WI38 (cell line): Measurements from ENCODE around the gene FGF8.

Experiments used
- H3K4me3 ChIP-seq: 2 replicates; pipeline ENCODE4 v1.5.1; 2011; ENCODE audit warnings: low read depth, mild to moderate bottlenecking, control low read depth, low read length
- TF ChIP-seq, protein P1 (sequence below): IDR thresholded peaks from 2 replicates; pipeline ENCODE4 v1.5.1; 2012; ENCODE audit warnings: low read depth, mild to moderate bottlenecking, control low read depth, low read length

FGF8 gene

GRCh38 chr10:101744267-101744666 is 31.6 kb downstream of the FGF8 start:
- TF ChIP-seq, protein P1, sequence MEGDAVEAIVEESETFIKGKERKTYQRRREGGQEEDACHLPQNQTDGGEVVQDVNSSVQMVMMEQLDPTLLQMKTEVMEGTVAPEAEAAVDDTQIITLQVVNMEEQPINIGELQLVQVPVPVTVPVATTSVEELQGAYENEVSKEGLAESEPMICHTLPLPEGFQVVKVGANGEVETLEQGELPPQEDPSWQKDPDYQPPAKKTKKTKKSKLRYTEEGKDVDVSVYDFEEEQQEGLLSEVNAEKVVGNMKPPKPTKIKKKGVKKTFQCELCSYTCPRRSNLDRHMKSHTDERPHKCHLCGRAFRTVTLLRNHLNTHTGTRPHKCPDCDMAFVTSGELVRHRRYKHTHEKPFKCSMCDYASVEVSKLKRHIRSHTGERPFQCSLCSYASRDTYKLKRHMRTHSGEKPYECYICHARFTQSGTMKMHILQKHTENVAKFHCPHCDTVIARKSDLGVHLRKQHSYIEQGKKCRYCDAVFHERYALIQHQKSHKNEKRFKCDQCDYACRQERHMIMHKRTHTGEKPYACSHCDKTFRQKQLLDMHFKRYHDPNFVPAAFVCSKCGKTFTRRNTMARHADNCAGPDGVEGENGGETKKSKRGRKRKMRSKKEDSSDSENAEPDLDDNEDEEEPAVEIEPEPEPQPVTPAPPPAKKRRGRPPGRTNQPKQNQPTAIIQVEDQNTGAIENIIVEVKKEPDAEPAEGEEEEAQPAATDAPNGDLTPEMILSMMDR, result no peak

DNA sequence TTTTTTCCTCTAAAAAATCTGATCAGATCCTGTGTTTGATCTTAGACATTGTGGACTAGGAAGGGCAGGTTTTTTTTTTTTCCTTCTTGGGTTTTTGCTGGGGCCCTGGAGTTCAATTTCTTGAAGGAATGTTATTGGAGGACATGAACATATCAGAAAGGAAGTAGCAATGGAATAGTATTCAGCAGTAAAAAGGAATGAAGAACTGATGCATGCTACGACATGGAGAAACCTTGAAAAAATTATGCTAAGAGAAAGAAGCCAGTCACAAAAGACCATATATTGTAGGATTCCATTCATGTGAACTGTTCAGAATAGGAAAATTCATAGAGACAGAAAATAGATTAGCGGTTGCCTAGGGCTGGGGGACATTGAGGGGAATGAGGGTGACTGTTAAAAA is 34.0 kb downstream of the FGF8 start:
- TF ChIP-seq, protein P1, result no peak
- no peak overlapping the region for H3K4me3 ChIP-seq

More at GRCh38 chr10:101744267-101744666, 31.6 kb downstream of the FGF8 start:
- no peak overlapping the region for H3K4me3 ChIP-seq

- H3K4me3 ChIP-seq, result no peak overlapping the region
Measured at GRCh38 chr10:101736666-101737065, 39.2 kb downstream of the FGF8 start.

DNA sequence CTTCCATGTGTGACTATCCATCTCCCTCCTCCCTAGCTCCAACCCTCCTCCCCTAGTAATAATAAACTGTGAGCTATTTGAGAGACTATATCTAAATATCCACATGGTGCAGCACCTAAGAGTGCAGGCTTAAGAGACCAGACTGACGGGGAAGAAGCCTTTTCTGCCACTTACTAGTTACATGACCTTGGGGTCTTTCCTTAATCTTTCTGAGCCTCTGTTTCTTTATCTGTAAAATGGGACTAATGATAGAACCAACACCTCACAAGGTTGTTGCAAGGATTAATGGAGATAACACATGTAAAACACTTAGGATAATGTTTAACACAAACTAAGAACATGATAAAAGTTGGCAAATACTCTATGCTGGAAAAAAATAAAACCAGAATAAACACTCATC is 43.8 kb downstream of the FGF8 start:
- H3K4me3 ChIP-seq, result no peak overlapping the region
- TF ChIP-seq, protein P1, result no peak

More at GRCh38 chr10:101736666-101737065, 39.2 kb downstream of the FGF8 start:
- TF ChIP-seq, protein P1, result no peak

- TF ChIP-seq, protein P1, result no peak
- H3K4me3 ChIP-seq, result no peak overlapping the region
Measured at GRCh38 chr10:101726115-101726387, 49.9 kb downstream of the FGF8 start.

DNA sequence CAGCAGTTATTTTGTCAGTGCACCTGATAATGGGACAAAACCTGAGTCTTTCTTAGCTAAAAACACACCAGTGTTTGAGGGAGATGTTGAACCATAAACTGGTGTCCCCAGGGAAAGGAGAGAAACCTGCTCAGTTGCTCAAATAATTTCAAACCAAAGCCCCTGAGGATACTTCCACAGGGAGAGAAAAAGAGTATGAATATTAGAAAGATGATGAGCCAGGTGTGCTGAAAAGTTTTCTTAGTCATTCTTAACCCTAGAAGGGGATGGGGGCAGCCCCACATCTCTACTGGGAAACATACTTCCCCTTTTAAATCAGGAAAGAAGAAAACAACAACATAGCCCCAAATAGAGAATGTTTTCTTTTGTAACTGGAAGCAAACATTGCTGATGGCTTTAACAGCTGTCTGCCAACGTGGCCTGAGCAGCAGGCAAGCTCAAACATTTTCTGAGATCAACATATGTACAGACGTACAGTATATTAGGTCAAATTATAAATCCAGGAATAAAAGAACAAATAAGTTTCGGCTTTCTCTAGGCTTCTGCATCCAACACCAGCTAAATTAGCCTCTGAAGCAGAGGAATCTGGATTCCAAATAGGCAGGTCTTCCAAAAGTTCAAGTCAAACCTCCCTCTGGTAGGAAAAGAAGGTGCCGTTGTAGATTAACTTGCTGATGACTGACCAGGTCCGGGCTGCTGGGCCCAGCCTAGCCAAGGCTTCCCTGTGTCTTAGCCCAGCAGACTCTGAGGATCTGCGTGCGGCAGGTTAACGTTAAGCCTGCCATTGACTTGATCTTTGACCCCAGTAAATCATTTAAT is 50.4 kb downstream of the FGF8 start:
- TF ChIP-seq, protein P1, result no peak
- no peak overlapping the region for H3K4me3 ChIP-seq

DNA sequence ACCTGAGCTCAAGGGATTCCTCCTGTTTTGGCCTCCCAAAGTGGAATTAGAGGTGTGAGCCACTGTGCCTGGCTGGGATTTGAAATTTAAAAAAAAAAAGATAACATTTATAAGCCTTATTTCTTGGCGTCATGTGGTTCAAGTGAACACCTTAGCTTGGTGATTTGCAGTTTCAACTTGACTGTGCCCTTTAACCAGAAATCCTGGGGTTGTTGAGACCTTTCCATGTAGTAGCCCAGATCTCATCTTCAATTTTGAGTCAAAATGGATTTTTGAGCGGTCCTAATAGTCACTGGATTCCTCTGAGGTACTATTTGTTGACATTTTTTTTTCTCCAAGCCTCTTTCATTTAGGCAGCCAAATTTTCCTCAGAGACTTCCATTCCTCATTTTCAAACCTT is 51.5 kb downstream of the FGF8 start:
- H3K4me3 ChIP-seq, result no peak overlapping the region
- TF ChIP-seq, protein P1, result no peak
